GM12878 (cell line): ENCODE data around the gene GABRB2. TPM values are rescaled to one million over a fixed set of nuclear protein-coding genes. Genes with fewer than 3 reads are reported as not detected.

Experiments used
- ATAC-seq: fragments of 200-7000 bp; cut with Tn5 transposase; 3 replicates; pipeline ENCODE4 v1.9.1; 2020; ENCODE audit warnings: mild to moderate bottlenecking, moderate library complexity
- BruUV-seq: library from RNA; stranded (reverse); fragments of 400-500 nt; replicated peaks from 2 replicates; lab custom pipeline; 2021; lab: Mats Ljungman, UMichigan
- CTCF ChIA-PET: fragments of 300-600 bp; sonication (Branson Sonifier 250); formaldehyde crosslinking; extraction: SDS; loops from one replicate; lab custom pipeline; 2021; ENCODE audit warnings: inconsistent platforms; lab: Yijun Ruan, JAX
- POLR2A ChIA-PET: fragments of 350-600 bp; formaldehyde crosslinking; extraction: SDS; loops from one replicate; lab custom pipeline; 2021; ENCODE audit warnings: inconsistent platforms; lab: Charles Lee
- RAD21 ChIA-PET: fragments of 300-600 bp; sonication (Branson Sonifier 250); formaldehyde crosslinking; loops from one replicate; lab custom pipeline; 2023; ENCODE audit warnings: antibody characterized with exemption; ENCODE audit not compliant: unreplicated experiment; lab: Charles Lee
- SMC1A ChIA-PET: fragments of 300-600 bp; sonication (Branson Sonifier 250); formaldehyde crosslinking; loops from one replicate; lab custom pipeline; 2023; ENCODE audit not compliant: unreplicated experiment, uncharacterized antibody; lab: Charles Lee
- DNase-seq: peaks from one replicate; pipeline ENCODE4 v3.0.0-alpha.2; 2011; ENCODE audit warnings: low read depth, low spot score
- FAIRE-seq: peaks from 3 replicates; lab custom pipeline; 2011; peaks lifted over from hg19 to GRCh38; lab: Jason Lieb, UNC
- H2AFZ ChIP-seq: 2 replicates; pipeline ENCODE4 v1.6.0; 2011; ENCODE audit warnings: low read depth, low read length, control low read depth; ENCODE audit not compliant: control insufficient read depth
- H3K27ac ChIP-seq: 2 replicates; pipeline ENCODE4 v1.5.1; 2011; ENCODE audit warnings: control low read depth; ENCODE audit not compliant: control insufficient read depth, insufficient read depth
- H3K27me3 ChIP-seq, 2 experiments: replicated peaks in 1 of 2; 2 replicates each; pipeline versions ENCODE4 v1.6.0 to v1.6.1; 2011; ENCODE audit warnings: low read length in 1 of 2; ENCODE audit not compliant: control insufficient read depth in 2 of 2, insufficient read depth in 2 of 2
- H3K36me3 ChIP-seq, 2 experiments: 2 replicates each; pipeline ENCODE4 v1.5.1; 2011; ENCODE audit warnings: low read length in 1 of 2; ENCODE audit not compliant: control insufficient read depth in 2 of 2, insufficient read depth in 2 of 2
- H3K4me1 ChIP-seq: 2 replicates; pipeline ENCODE4 v1.6.1; 2011; ENCODE audit warnings: mild to moderate bottlenecking, low read length, moderate library complexity, mixed read lengths; ENCODE audit not compliant: control insufficient read depth, insufficient read depth
- H3K4me2 ChIP-seq: 2 replicates; pipeline ENCODE4 v1.6.0; 2011; ENCODE audit warnings: control low read depth; ENCODE audit not compliant: control insufficient read depth, insufficient read depth
- H3K4me3 ChIP-seq: fragments of 200-600 bp; sonication (generic); 2 replicates; pipeline ENCODE4 v1.5.1; 2016
- H3K79me2 ChIP-seq: 2 replicates; pipeline ENCODE4 v1.6.0; 2011; ENCODE audit warnings: low read length; ENCODE audit not compliant: control insufficient read depth, insufficient read depth
- H3K9ac ChIP-seq: 2 replicates; pipeline ENCODE4 v1.8.0; 2011; ENCODE audit warnings: low read length, control low read depth, mixed read lengths; ENCODE audit not compliant: control insufficient read depth, insufficient read depth
- H3K9me3 ChIP-seq: replicated peaks from 3 replicates; pipeline ENCODE4 v1.5.1; 2011; ENCODE audit warnings: mild to moderate bottlenecking, low read length; ENCODE audit not compliant: control insufficient read depth, insufficient read depth
- H4K20me1 ChIP-seq: 2 replicates; pipeline ENCODE4 v1.6.0; 2011; ENCODE audit not compliant: control insufficient read depth, insufficient read depth
- BACH1 ChIP-seq: fragments of 450-650 bp; IDR thresholded peaks from 2 replicates; pipeline ENCODE4 v1.6.1; 2017; ENCODE audit warnings: mild to moderate bottlenecking, borderline replicate concordance
- CBX3 ChIP-seq: fragments of 200-600 bp; sonication (generic); IDR thresholded peaks from 2 replicates; pipeline ENCODE4 v1.6.1; 2016; ENCODE audit warnings: low read depth, borderline replicate concordance
- CEBPZ ChIP-seq: fragments of 150-350 bp; IDR thresholded peaks from 2 replicates; pipeline ENCODE4 v1.6.1; 2016; ENCODE audit warnings: low read depth, low read length
- GATAD2B ChIP-seq: fragments of 450-650 bp; conservative IDR thresholded peaks from 2 replicates; pipeline ENCODE4 v1.6.1; 2017; ENCODE audit warnings: low read depth, mild to moderate bottlenecking, moderate library complexity
- IKZF1 ChIP-seq: fragments of 450-650 bp; conservative IDR thresholded peaks from 2 replicates; pipeline ENCODE4 v1.6.1; 2017; ENCODE audit warnings: antibody characterized with exemption, mild to moderate bottlenecking
- KAT2A ChIP-seq: conservative IDR thresholded peaks from 2 replicates; pipeline ENCODE4 v1.6.1; 2011; ENCODE audit warnings: low read depth, low read length; ENCODE audit not compliant: control insufficient read depth
- KDM1A ChIP-seq: fragments of 200-600 bp; sonication (generic); IDR thresholded peaks from 2 replicates; pipeline ENCODE4 v1.6.1; 2016; ENCODE audit warnings: borderline replicate concordance
- KLF5 ChIP-seq: fragments of 450-650 bp; IDR thresholded peaks from 2 replicates; pipeline ENCODE4 v1.6.1; 2014; ENCODE audit warnings: mild to moderate bottlenecking; ENCODE audit not compliant: partially characterized antibody
- MAX ChIP-seq: IDR thresholded peaks from 2 replicates; pipeline ENCODE4 v1.6.1; 2012; ENCODE audit warnings: low read depth, low read length, improper control_type of control experiment
- MYB ChIP-seq: fragments of 150-350 bp; IDR thresholded peaks from 2 replicates; pipeline ENCODE4 v1.6.1; 2014; ENCODE audit warnings: mild to moderate bottlenecking, low read depth, low read length, borderline replicate concordance
- MYC ChIP-seq: IDR thresholded peaks from 2 replicates; pipeline ENCODE4 v1.6.1; 2011; ENCODE audit warnings: mild to moderate bottlenecking, low read length, moderate library complexity, inconsistent platforms; ENCODE audit not compliant: insufficient read depth, insufficient replicate concordance, insufficient read length, severe bottlenecking
- NFXL1 ChIP-seq: fragments of 450-650 bp; IDR thresholded peaks from 2 replicates; pipeline ENCODE4 v1.6.1; 2017; ENCODE audit warnings: antibody characterized with exemption, mild to moderate bottlenecking, borderline replicate concordance
- POLR2AphosphoS2 ChIP-seq: IDR thresholded peaks from 2 replicates; pipeline ENCODE4 v1.6.1; 2011; ENCODE audit warnings: low read depth, mild to moderate bottlenecking, low read length, improper control_type of control experiment, moderate library complexity
- POLR2AphosphoS5 ChIP-seq: IDR thresholded peaks from 2 replicates; pipeline ENCODE4 v1.6.1; 2011; ENCODE audit warnings: mild to moderate bottlenecking, low read length, inconsistent platforms
- SIN3A ChIP-seq: IDR thresholded peaks from 2 replicates; pipeline ENCODE4 v1.6.1; 2012; ENCODE audit warnings: low read depth, low read length, improper control_type of control experiment
- SP1 ChIP-seq: IDR thresholded peaks from one replicate; pipeline ENCODE4 v1.6.1; 2011; ENCODE audit warnings: low read depth, low read length
- TCF7 ChIP-seq: IDR thresholded peaks from 2 replicates; pipeline ENCODE4 v1.6.1; 2014; ENCODE audit warnings: antibody characterized with exemption, borderline replicate concordance
- USF2 ChIP-seq: IDR thresholded peaks from 2 replicates; pipeline ENCODE4 v1.6.1; 2011; ENCODE audit warnings: low read depth, low read length, improper control_type of control experiment, borderline replicate concordance
- YBX1 ChIP-seq: fragments of 450-650 bp; IDR thresholded peaks from 2 replicates; pipeline ENCODE4 v1.6.1; 2016; ENCODE audit warnings: antibody characterized with exemption
- ZNF622 ChIP-seq: fragments of 450-650 bp; IDR thresholded peaks from 2 replicates; pipeline ENCODE4 v1.6.1; 2017; ENCODE audit warnings: mild to moderate bottlenecking, inconsistent platforms
- WGBS: methylation state at CpG from one replicate; pipeline ENCODE4 v1.1.6; 2016; ENCODE audit warnings: low lambda C conversion rate; ENCODE audit not compliant: insufficient replicate concordance, insufficient coverage; ENCODE audit errors: missing lambda C conversion rate; 5-methylcytosine and 5-hydroxymethylcytosine counted together
- in situ Hi-C: fragments of 300-500 bp; cut with MboI; formaldehyde crosslinking; loops from 9 replicates; pipeline ENCODE4 v1.14.3; 2018; ENCODE audit warnings: mixed read lengths
- intact Hi-C: fragments of 100-400 bp; cut with micrococcal nuclease; formaldehyde crosslinking; loops from one replicate; pipeline ENCODE4 v1.14.2; 2022; ENCODE audit not compliant: unreplicated experiment
- polyA plus RNA-seq, 11 experiments: library from polyadenylated mRNA; depleted of rRNA in 4 of 11; unstranded in 6 of 11; stranded (reverse) in 5 of 11; fragments of >200 nt; fragmentation: Nextera tagmentation in 4 of 11; fragmentation: Illumina TruSeq in 1 of 11; extraction: Ambion mirVana in 4 of 11; extraction: Trizol in 1 of 11; gene quantifications; 1 replicate in 1 of 11; 2 replicates in 10 of 11; pipeline versions ENCODE4 v1.2.1 to v1.2.3, GENCODE V29; 2011 to 2016; ENCODE audit warnings: inconsistent platforms in 2 of 11, missing spikeins in 2 of 11, low read depth in 1 of 11
- total RNA-seq, 4 experiments: library from RNA; depleted of rRNA in 3 of 4; stranded (reverse); fragments of >200 nt in 3 of 4; fragmentation: Illumina TruSeq in 1 of 4; extraction: Trizol in 1 of 4; gene quantifications; 2 replicates each; pipeline versions ENCODE4 v1.2.1 to v1.2.3, GENCODE V29; 2013 to 2021

Gene GABRB2
- total and polyA plus RNA-seq, 10 of the 15 experiments (the other 5 are each of a cell fraction or from before 2014, with no cell fraction given), result 0.12 to 0.85 (median 0.43) TPM

GRCh38 chr5:161446655-161447054 is 99.9 kb downstream of the GABRB2 start:
- DNase-seq (no peak), FAIRE-seq (no peak), ATAC-seq (no peak)
- POLR2A ChIA-PET, result no interaction called here
- Histone ChIP-seq H4K20me1 (no peaks in the 10 kb centered on the region; the same call in 1 of the 2 replicates), H3K79me2 (no peaks in the 10 kb centered on the region), H3K4me3 (no peak overlapping the region), H3K27me3 (no peaks in the 10 kb centered on the region), H3K9ac (no peak overlapping the region), H3K4me2 (no peak overlapping the region), H3K27ac (no peak overlapping the region), H3K9me3 (no peaks in the 10 kb centered on the region; the same call in 2 of the 3 replicates), H3K36me3 (no peaks in the 10 kb centered on the region), H3K4me1 (no peaks in the 10 kb centered on the region), H2AFZ (no peak overlapping the region)
- CTCF ChIA-PET, result no interaction called here
- 20% methylated on average over 1 of the region's 1 CpG for WGBS
- intact Hi-C loops (no loop called here), in situ Hi-C loops (no loop called here)
- TF ChIP-seq BACH1 (no peak), GATAD2B (no peak), SIN3A (no peak), ZNF622 (no peak), KDM1A (no peak), TCF7 (no peak), MAX (no peak), POLR2AphosphoS5 (no peak), KLF5 (no peak), IKZF1 (no peak), MYC (no peak), CBX3 (no peak), NFXL1 (no peak), POLR2AphosphoS2 (no peak), USF2 (no peak), MYB (no peak), YBX1 (no peak), SP1 (no peak), CEBPZ (no peak), KAT2A (no peak)
- SMC1A ChIA-PET, result interaction anchor here (0.9 to 1.2 kb wide), 2 partner anchors 20 to 38 kb away, joined by 3 to 4 read pairs; no protein-coding TSS in a partner anchor
- no TSS peak for BruUV-seq
- RAD21 ChIA-PET, result no interaction called here
